Left colon (tissue), 2 donors: ENCODE results near the gene SPINT4. TPM values are rescaled to one million over a fixed set of nuclear protein-coding genes. Genes with fewer than 3 reads are reported as not detected.
"Not testable (repeated sequence)": the region's sequence is repeated elsewhere in the genome, so short reads cannot be mapped to it uniquely, and the experiment has no call there.

ENCODE experiments used
- ATAC-seq: fragments of 200-7000 bp; cut with Tn5 transposase; one replicate; pipeline ENCODE4 v1.9.1; 2020; ENCODE audit warnings: mild to moderate bottlenecking, moderate library complexity
- DNase-seq, 2 donors: peaks; one replicate each; pipeline ENCODE4 v3.0.0-alpha.2; 2020
- intact Hi-C, 2 donors: fragments of 100-400 bp; cut with DNase I in 1 of 2; cut with micrococcal nuclease in 1 of 2; formaldehyde crosslinking; loops; one replicate each; pipeline versions ENCODE4 v1.11.2 to v1.14.0; 2022; cut with DNase I, micrococcal nuclease
- long read RNA-seq: library from polyadenylated mRNA; unstranded; transcript quantifications from one replicate; pipeline ENCODE4 v2.0.0, GENCODE V29; 2021
- total RNA-seq, 2 donors: library from RNA; stranded (reverse); fragmentation: NEBNext Ultra II Directional; extraction: Animal tissue kit (Norgen Biotek cat#: 25700); gene quantifications; one replicate each; pipeline ENCODE4 v1.2.1, GENCODE V29; 2021
- donor health status: DM: no; HTN: no; CAD: no.
- donor health status: DM: yes; HTN: yes; CAD: no.

The SPINT4 gene
- not detected for total RNA-seq
- long read RNA-seq = 0 reads

DNA sequence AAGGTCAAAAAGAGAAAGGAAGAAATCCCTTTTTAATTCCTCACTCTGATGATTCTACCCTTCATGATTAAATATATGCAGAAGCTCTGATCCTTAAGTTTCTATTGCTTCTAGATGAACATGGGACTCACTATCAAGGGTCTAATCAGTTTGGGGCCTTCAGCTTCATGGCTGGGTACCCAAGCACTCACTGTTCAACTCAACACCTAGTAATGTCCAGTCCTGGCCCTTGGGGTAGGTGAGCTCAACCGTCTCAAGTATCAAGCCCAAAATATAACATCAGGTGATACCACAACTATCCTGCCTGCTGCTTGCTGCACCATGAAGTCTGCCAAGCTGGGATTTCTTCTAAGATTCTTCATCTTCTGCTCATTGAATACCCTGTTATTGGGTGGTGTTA is at the start of gene SPINT4:
Gene SPINT4 (plus strand): TSS at position 301 of the 400 bp plus-strand sequence. CDS start 21 bp downstream, at position 322.
- ATAC-seq (no peak), DNase-seq (no peak)
- intact Hi-C loops = no loop called here

DNA sequence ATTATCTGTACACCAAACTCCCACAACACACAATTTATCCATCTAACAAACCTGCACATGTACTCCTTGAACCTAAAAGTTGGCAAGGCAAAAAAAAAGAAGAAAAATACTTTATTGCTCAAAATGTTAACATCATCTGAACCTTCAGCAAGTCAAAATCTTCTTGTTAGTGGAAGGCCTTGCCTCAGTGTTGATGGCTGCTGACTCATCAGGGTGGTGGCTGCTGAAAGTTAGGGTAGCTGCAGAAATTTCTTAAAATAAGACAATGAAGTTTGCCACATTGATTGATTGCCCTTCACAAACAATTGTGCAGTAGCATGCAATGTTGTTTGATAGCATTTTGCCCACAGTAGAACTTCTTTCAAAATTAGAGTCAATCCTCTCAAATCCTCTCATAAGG is 49.4 kb upstream of the SPINT4 start:
- DNase-seq = no peak
- intact Hi-C loops = no loop called here
- ATAC-seq = no peak

- no peak for DNase-seq
- intact Hi-C loops = no loop called here
- ATAC-seq = no peak
Observed at GRCh38 chr20:45679650-45680049, 42.5 kb upstream of the SPINT4 start.

DNA sequence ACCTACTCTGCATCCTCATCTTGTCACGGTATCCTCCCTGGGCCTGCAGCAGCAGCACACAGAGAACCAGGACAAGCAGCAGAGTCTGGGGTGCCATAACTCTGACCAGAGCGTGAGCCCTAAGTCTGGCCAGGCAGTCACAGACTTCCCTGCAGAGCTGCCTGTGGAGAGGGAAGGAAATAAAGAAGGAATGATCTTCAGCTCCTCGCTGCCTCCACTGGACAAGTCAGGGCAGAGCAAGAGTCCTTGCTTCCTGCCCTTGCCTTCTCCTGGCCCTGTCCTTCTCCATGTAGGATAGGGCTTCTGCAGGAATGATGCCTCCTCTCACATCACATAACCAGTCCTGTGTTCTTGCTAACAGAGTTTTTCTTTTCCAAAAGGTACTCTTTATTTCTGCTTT is 36.3 kb upstream of the SPINT4 start:
- ATAC-seq (peak; percentile 55), DNase-seq (no peak)
- intact Hi-C loops = no loop called here

- intact Hi-C loops, DNase-seq, ATAC-seq: not testable (repeated sequence)
Observed at GRCh38 chr20:45693346-45693745, 28.8 kb upstream of the SPINT4 start.

DNA sequence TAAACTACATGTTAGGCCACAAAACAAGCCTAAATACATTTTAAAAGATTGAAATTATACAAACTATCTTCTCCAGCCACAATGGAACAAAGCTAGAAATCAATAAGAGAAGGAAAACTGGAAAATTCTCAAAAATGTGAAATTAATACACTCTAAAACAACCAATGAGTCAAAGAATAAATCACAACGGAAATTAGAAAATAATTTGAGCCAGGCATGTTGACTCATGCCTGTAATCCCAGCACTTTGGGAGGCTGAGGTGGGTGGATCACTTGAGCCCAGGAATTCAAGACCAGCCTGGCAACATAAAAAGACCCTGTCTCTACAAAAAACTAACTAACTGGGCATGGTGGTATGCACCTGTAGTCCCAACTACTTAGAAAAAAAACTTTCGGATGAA is 26.7 kb upstream of the SPINT4 start:
- no peak for ATAC-seq
- DNase-seq = no peak
- intact Hi-C loops = no loop called here

DNA sequence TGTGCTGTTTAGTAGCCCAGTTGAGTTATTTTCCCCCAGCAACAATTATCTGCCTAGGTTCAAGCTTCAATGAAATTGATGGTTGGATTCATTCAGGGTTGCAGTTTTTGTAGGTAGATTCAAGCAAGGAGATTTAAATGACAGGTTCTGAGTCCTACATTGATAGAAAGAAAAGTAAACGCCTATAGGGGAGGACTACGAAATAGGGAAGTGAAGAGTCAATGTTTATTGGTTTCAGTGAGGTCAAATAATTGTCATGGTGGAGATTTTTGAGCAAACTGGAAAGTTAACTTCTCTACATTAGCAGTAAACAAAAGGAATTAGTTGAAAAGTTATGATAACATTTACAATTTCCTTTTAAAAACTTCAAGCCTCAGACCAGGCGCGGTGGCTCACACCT is 21.0 kb upstream of the SPINT4 start:
- no peak for DNase-seq
- ATAC-seq = no peak
- intact Hi-C loops = no loop called here

DNA sequence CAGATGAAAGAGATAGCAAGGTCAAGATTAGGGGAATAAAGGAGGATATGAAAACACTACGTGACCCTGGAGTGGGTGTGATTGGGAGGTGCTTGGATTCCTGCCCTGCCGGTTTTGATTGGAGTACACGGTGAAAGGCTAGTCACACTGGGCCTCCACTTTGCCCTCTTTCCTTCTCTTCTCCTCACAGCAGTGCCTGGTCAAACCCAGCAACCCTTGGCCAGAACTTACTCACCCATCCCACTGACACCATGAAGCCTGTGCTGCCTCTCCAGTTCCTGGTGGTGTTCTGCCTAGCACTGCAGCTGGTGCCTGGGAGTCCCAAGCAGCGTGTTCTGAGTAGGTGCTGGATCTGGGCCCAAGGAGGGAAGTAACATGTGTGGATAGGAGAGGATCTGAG is 20.3 kb upstream of the SPINT4 start, which contains the start of gene WFDC13:
Gene WFDC13 (plus strand): TSS at position 166 of the 400 bp plus-strand sequence. CDS start 86 bp downstream, at position 252.
- DNase-seq (peak in 1 of 2 donors; percentile 10), ATAC-seq (peak; percentile 84)
- intact Hi-C loops = no loop called here

GRCh38 chr20:45704969-45705637 is 17.0 kb upstream of the SPINT4 start, which contains the start of gene WFDC10B:
Gene WFDC10B (minus strand): TSS chr20:45705019. CDS start chr20:45685992, 19,027 bp downstream.
- intact Hi-C loops = no loop called here
- peak; percentile 89 for ATAC-seq
- peak in 1 of 2 donors; percentile 25 for DNase-seq

- intact Hi-C loops, ATAC-seq, DNase-seq: not testable (repeated sequence)
Observed at GRCh38 chr20:45716141-45716688, 5.9 kb upstream of the SPINT4 start.

DNA sequence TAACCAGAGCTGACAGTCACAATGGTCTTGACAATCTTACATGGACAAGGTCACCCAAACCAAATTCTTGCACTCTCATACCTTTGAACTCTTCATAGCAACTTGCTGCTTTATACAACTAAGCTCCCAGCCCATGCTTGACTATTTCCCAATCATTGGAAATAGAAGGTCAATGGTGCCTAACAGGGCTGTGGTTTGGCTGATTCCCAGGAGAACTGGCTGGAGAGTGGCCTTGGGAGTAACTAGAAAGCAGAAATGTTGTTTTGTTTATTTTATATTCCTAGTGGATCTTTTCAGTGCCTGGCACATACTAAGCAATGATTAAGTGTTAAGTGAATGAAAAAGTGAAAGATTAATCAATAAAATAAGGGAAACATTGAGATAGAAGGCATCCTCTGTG is 3.0 kb downstream of the SPINT4 start:
- DNase-seq = no peak
- ATAC-seq = no peak
- intact Hi-C loops = no loop called here

DNA sequence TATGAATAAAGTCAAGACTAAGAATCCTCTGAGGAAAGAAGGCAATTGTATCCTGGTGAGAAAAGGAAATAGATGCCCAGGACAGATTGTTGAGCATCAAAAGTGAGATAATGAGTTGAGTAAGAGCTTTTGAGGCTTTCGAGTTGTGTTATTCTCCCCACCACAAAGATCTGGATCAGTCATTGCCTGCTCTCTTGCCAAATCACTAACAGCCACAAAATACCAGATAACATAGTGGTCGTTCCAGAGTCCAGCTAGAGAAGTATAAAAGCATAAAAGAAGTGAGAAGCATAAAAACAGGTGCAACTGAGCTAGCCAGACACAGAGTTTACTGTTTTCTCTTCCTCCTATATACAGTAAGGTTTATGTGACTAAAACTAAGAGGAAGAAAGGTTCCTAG is 4.9 kb downstream of the SPINT4 start:
- intact Hi-C loops = no loop called here
- ATAC-seq (peak; percentile 63), DNase-seq (no peak)

- intact Hi-C loops = no loop called here
- no peak for ATAC-seq
- no peak for DNase-seq
Observed at GRCh38 chr20:45732199-45732598, 10.1 kb downstream of the SPINT4 start.

- no peak for ATAC-seq
- intact Hi-C loops = no loop called here
- no peak for DNase-seq
Observed at GRCh38 chr20:45735552-45735951, 13.4 kb downstream of the SPINT4 start.

- intact Hi-C loops = no loop called here
- no peak for DNase-seq
- ATAC-seq = no peak
Observed at GRCh38 chr20:45735988-45736387, 13.8 kb downstream of the SPINT4 start.

DNA sequence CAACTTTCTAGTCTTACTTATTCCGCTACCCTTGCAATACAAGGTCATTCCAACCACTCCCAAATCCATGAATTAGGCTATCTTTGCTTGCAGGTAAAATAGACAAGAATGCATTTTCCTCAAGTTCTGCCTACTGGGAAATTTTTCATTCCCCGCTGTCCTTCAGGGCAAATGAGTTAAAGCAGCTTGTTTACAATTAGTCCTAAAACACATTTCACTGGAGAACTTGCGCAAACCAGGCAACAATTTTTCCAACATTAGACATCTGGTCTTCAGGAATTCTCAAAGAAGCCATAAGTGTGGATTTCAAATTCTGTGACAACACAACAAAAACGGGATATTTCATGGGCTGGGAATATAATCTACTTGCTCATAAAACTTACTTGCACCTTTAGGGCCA is 20.4 kb downstream of the SPINT4 start:
- no peak for ATAC-seq
- intact Hi-C loops = no loop called here
- no peak for DNase-seq

DNA sequence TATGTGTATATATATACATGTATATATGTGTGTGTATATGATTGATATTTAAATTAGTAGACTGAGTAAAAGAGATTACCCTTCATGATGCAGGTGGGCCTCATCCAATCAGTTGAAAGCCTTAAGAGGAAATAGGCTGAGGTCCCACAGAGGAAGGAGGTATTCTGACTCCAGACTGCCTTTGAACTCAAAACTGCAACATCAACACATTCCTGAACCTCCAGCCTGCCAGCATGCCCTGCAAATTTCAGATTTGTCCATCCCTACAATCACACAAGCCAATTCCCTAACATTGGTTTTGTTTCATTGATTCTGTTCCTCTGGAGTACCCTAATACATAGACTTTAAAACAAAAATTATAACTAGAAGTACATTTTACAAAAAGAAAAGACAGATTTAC is 22.9 kb downstream of the SPINT4 start:
- ATAC-seq (no peak), DNase-seq (no peak)
- intact Hi-C loops = no loop called here

GRCh38 chr20:45751721-45752120 is 29.6 kb downstream of the SPINT4 start:
- DNase-seq (no peak), ATAC-seq (no peak)
- intact Hi-C loops = no loop called here

- intact Hi-C loops = no loop called here
- DNase-seq = no peak
- ATAC-seq = no peak
Observed at GRCh38 chr20:45752746-45753145, 30.6 kb downstream of the SPINT4 start.

- DNase-seq (no peak), ATAC-seq (no peak)
- intact Hi-C loops = loop anchor here in 1 of 2 donors (5.0 kb wide), 1 partner anchor 456 kb away; no protein-coding TSS in a partner anchor
Observed at GRCh38 chr20:45758096-45758495, 35.9 kb downstream of the SPINT4 start.
